Measurements from ENCODE around the gene PDPK1.

- TF ChIP-seq, protein P1, sequence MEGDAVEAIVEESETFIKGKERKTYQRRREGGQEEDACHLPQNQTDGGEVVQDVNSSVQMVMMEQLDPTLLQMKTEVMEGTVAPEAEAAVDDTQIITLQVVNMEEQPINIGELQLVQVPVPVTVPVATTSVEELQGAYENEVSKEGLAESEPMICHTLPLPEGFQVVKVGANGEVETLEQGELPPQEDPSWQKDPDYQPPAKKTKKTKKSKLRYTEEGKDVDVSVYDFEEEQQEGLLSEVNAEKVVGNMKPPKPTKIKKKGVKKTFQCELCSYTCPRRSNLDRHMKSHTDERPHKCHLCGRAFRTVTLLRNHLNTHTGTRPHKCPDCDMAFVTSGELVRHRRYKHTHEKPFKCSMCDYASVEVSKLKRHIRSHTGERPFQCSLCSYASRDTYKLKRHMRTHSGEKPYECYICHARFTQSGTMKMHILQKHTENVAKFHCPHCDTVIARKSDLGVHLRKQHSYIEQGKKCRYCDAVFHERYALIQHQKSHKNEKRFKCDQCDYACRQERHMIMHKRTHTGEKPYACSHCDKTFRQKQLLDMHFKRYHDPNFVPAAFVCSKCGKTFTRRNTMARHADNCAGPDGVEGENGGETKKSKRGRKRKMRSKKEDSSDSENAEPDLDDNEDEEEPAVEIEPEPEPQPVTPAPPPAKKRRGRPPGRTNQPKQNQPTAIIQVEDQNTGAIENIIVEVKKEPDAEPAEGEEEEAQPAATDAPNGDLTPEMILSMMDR (optimal IDR thresholded peaks at IDR 0.05 in 1 of 3, IDR thresholded peaks at IDR 0.05 in 1 of 3, conservative IDR thresholded peaks at IDR 0.05 in 1 of 3; ENCODE audit: extremely low read depth in 1 of 3, insufficient read depth in 2 of 3, low read length in 3 of 3): no peak
- no peak for TF ChIP-seq EZH2 (IDR thresholded peaks at IDR 0.05; ENCODE audit: low read length)
These were observed 6.5 kb upstream of the PDPK1 start, which contains the start of gene CEMP1 for GRCh38 chr16:2531371-2531695.
